ENCODE results near the gene GLI2. TPM values are rescaled to one million over a fixed set of nuclear protein-coding genes. Genes with fewer than 3 reads are reported as not detected.

GLI2 gene
- total RNA-seq, 1 donor from 2014 or later, result 42.9 TPM

DNA sequence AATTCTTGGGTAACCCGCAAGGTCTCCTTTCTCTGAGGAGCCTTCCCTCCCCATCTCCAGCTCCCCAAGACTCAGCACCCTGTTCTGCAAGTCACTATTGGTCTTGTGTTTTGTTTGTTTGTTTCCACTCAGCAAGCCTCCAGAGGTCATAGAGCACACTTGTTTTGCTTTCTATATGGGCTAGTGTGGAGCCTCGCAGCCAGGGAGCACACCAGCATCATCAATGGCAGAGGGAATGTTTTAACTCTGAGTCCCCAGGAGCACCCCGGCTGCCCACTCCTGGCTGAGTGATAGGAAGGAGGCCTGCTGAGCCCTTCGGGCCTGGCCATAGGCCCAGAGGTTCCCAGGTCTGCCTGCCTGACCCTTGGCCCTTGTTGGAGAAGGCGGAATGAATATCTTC, 36.6 kb downstream of the GLI2 start:
- Histone ChIP-seq H3K27ac (ENCODE audit: low read depth, low read length) (peak overlapping the region; percentile 88), H3K79me2 (ENCODE audit: insufficient read depth, low read length) (peaks cover 92% of the 10 kb centered on the region), H3K4me2 (ENCODE audit: low read length) (peak overlapping the region; percentile 68), H3K27me3 (ENCODE audit: insufficient read depth, low read length) (no peaks in the 10 kb centered on the region), H3K4me1 (ENCODE audit: insufficient read depth, low read length) (peaks cover 33% of the 10 kb centered on the region), H4K20me1 (ENCODE audit: insufficient read depth, low read length) (peaks cover 50% of the 10 kb centered on the region), H3K9ac (ENCODE audit: low read length) (peak overlapping the region; percentile 40), H3K4me3 (ENCODE audit: insufficient read depth, low read depth, low read length) (no peak overlapping the region), H3K9me3 (ENCODE audit: insufficient read depth, low read depth, low read length) (no peaks in the 10 kb centered on the region), H3K36me3 (ENCODE audit: insufficient read depth, low read length) (no peaks in the 10 kb centered on the region), H2AFZ (ENCODE audit: low read depth, low read length) (no peak overlapping the region)
- Mint-ChIP-seq H3K36me3 (ENCODE audit: low read depth, unreplicated experiment) (peaks cover 2% of the 10 kb centered on the region), H3K9me3 (ENCODE audit: unreplicated experiment) (no peaks in the 10 kb centered on the region), H3K4me1 (ENCODE audit: low read depth, unreplicated experiment) (peaks cover 57% of the 10 kb centered on the region), H3K4me3 (ENCODE audit: unreplicated experiment) (no peak overlapping the region), H3K27me3 (ENCODE audit: low read depth, unreplicated experiment) (no peaks in the 10 kb centered on the region), H3K27ac (ENCODE audit: unreplicated experiment) (peak overlapping the region; percentile 84)
- FAIRE-seq (no peak), DNase-seq (ENCODE audit: low read depth) (no peak)
- no peak for TF ChIP-seq EZH2 (IDR thresholded peaks at IDR 0.05; ENCODE audit: insufficient read depth, low read length)
- no peak for TF ChIP-seq CTCF (IDR thresholded peaks at IDR 0.05; ENCODE audit: insufficient read depth, low read depth, low read length)

GRCh38 chr2:120773186-120773800, 37.6 kb downstream of the GLI2 start:
- FAIRE-seq (no peak), DNase-seq (ENCODE audit: low read depth) (no peak)
- Histone ChIP-seq H2AFZ (ENCODE audit: low read depth, low read length) (no peak overlapping the region), H3K4me1 (ENCODE audit: insufficient read depth, low read length) (peaks cover 42% of the 10 kb centered on the region), H3K9ac (ENCODE audit: low read length) (no peak overlapping the region), H3K4me3 (ENCODE audit: insufficient read depth, low read depth, low read length) (no peak overlapping the region), H3K9me3 (ENCODE audit: insufficient read depth, low read depth, low read length) (no peaks in the 10 kb centered on the region), H3K4me2 (ENCODE audit: low read length) (no peak overlapping the region), H4K20me1 (ENCODE audit: insufficient read depth, low read length) (peaks cover 55% of the 10 kb centered on the region), H3K27me3 (ENCODE audit: insufficient read depth, low read length) (no peaks in the 10 kb centered on the region), H3K36me3 (ENCODE audit: insufficient read depth, low read length) (no peaks in the 10 kb centered on the region), H3K79me2 (ENCODE audit: insufficient read depth, low read length) (peaks cover 92% of the 10 kb centered on the region), H3K27ac (ENCODE audit: low read depth, low read length) (no peak overlapping the region)
- no peaks in the 10 kb centered on the region for H3K27me3 Mint-ChIP-seq (ENCODE audit: low read depth, unreplicated experiment)
- H3K27ac Mint-ChIP-seq (ENCODE audit: unreplicated experiment), result peak overlapping the region; percentile 84
- no peaks in the 10 kb centered on the region for H3K9me3 Mint-ChIP-seq (ENCODE audit: unreplicated experiment)
- H3K4me3 Mint-ChIP-seq (ENCODE audit: unreplicated experiment), result peak overlapping the region; percentile 27
- TF ChIP-seq CTCF (IDR thresholded peaks at IDR 0.05; ENCODE audit: insufficient read depth, low read depth, low read length) (no peak), EZH2 (IDR thresholded peaks at IDR 0.05; ENCODE audit: insufficient read depth, low read length) (no peak)
- H3K36me3 Mint-ChIP-seq (ENCODE audit: low read depth, unreplicated experiment), result peaks cover 2% of the 10 kb centered on the region
- H3K4me1 Mint-ChIP-seq (ENCODE audit: low read depth, unreplicated experiment), result peaks cover 49% of the 10 kb centered on the region

GRCh38 chr2:120774557-120775160, 39.0 kb downstream of the GLI2 start:
- peak overlapping the region; percentile 50 for H3K27ac Mint-ChIP-seq (ENCODE audit: unreplicated experiment)
- no peak for DNase-seq (ENCODE audit: low read depth)
- H3K4me1 ChIP-seq (ENCODE audit: insufficient read depth, low read length), result peaks cover 56% of the 10 kb centered on the region
- H3K27me3 ChIP-seq (ENCODE audit: insufficient read depth, low read length), result no peaks in the 10 kb centered on the region
- no peak overlapping the region for H3K4me3 ChIP-seq (ENCODE audit: insufficient read depth, low read depth, low read length)
- H3K4me1 Mint-ChIP-seq (ENCODE audit: low read depth, unreplicated experiment), result peaks cover 42% of the 10 kb centered on the region
- H2AFZ ChIP-seq (ENCODE audit: low read depth, low read length), result no peak overlapping the region
- no peak overlapping the region for H3K9ac ChIP-seq (ENCODE audit: low read length)
- no peak for FAIRE-seq
- H3K4me2 ChIP-seq (ENCODE audit: low read length), result no peak overlapping the region
- peaks cover 2% of the 10 kb centered on the region for H3K36me3 Mint-ChIP-seq (ENCODE audit: low read depth, unreplicated experiment)
- H3K79me2 ChIP-seq (ENCODE audit: insufficient read depth, low read length), result peaks cover 91% of the 10 kb centered on the region
- peaks cover 63% of the 10 kb centered on the region for H4K20me1 ChIP-seq (ENCODE audit: insufficient read depth, low read length)
- H3K9me3 ChIP-seq (ENCODE audit: insufficient read depth, low read depth, low read length), result no peaks in the 10 kb centered on the region
- no peaks in the 10 kb centered on the region for H3K9me3 Mint-ChIP-seq (ENCODE audit: unreplicated experiment)
- no peak for TF ChIP-seq EZH2 (IDR thresholded peaks at IDR 0.05; ENCODE audit: insufficient read depth, low read length)
- TF ChIP-seq CTCF (IDR thresholded peaks at IDR 0.05; ENCODE audit: insufficient read depth, low read depth, low read length), result no peak
- H3K36me3 ChIP-seq (ENCODE audit: insufficient read depth, low read length), result no peaks in the 10 kb centered on the region
- H3K27me3 Mint-ChIP-seq (ENCODE audit: low read depth, unreplicated experiment), result no peaks in the 10 kb centered on the region
- no peak overlapping the region for H3K4me3 Mint-ChIP-seq (ENCODE audit: unreplicated experiment)
- H3K27ac ChIP-seq (ENCODE audit: low read depth, low read length), result no peak overlapping the region

Measured in astrocyte (in vitro differentiated cells and primary cell).